Fibroblast of pulmonary artery (primary cell): ENCODE data around the gene CPZ.
A peak's percentile ranks its signal among the peaks of the same experiment; 100 is the strongest.

ENCODE experiments used
- DNase-seq: peaks from one replicate; pipeline ENCODE4 v3.0.0-alpha.2; 2010; ENCODE audit warnings: low read depth
- H3K4me3 ChIP-seq: replicated peaks from 2 replicates; pipeline ENCODE4 v1.5.1; 2011; ENCODE audit warnings: low read depth, mild to moderate bottlenecking, control low read depth, low read length, moderate library complexity
- CTCF ChIP-seq: IDR thresholded peaks from 2 replicates; pipeline ENCODE4 v1.5.1; 2011; ENCODE audit warnings: mild to moderate bottlenecking, control low read depth, low read length, inconsistent platforms; ENCODE audit errors: missing control alignments

The CPZ gene

GRCh38 chr4:8594097-8595038 is 1.8 kb downstream of the CPZ start:
- peak; percentile 80 for DNase-seq
- TF ChIP-seq CTCF: peak; percentile 72
- H3K4me3 ChIP-seq: no peak overlapping the region

DNA sequence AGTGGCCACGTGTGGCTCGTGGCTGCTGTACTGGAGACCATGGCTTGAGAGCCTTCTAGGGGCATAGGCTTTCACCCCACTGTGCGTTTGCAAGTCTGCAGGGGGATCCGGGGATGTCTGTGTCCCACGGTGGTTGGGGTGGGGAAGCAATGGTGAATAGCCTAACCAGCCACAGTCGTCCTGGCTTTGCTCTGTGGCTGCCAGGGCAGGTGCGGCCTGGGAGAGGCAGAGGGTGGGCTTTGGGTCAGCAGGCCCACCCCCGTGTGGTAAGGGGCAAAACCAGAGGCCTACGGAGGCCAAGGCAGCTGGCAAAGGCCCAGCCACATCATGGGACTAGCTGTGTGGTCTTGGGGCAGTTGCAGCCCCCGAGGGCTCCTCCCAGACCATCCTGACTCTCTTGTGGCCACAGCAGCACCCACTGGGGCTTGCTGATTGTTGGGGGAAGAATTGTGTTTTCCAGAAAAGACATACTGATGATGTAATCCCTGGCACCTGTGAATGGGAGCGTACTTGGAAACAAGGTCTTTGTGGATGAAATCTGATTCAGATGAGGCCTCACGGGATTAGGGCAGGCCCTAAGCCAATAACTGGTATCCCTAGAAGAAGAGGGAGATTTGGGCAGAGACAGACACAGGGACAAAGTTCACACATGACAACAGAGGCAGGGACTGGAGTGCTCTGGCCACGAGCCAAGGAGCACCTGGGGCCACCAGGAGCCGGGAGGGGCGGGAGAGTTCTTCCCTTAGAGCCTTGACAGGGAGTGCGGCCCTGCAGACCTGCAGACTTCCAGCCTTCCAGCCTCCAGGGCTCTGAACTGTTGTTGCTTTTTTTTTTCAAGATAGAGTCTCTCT is 2.9 kb downstream of the CPZ start:
- no peak for TF ChIP-seq CTCF

GRCh38 chr4:8596891-8597290 is 4.3 kb downstream of the CPZ start:
- no peak for TF ChIP-seq CTCF
- H3K4me3 ChIP-seq: no peak overlapping the region
- DNase-seq: no peak

More for the DNA sequence above, 2.9 kb downstream of the CPZ start:
- H3K4me3 ChIP-seq: no peak overlapping the region
- DNase-seq: no peak

- DNase-seq: no peak
- no peak overlapping the region for H3K4me3 ChIP-seq
- no peak for TF ChIP-seq CTCF
Observed at GRCh38 chr4:8597319-8597718, 4.8 kb downstream of the CPZ start.

DNA sequence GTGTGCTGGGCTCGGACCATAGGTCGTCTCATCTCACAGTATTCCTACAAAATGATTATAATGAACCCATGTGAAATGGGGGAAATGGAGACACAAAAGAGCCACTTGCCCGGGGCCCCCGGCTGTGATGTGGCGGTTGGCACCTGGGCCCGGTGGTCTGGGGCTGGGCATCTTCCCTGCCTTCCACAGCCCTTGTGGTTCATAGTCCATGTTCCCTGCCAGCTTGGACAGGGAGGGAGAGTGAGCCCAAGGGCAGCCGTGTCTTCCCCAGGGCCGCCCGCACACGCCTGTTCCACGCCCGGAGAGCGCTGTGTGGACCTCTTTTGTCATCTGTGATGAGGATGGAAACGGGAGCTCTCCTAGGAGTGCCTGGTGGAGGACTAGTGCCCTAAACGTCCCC is 5.2 kb downstream of the CPZ start:
- H3K4me3 ChIP-seq: no peak overlapping the region
- DNase-seq: no peak
- TF ChIP-seq CTCF: no peak

GRCh38 chr4:8598391-8599090 is 6.0 kb downstream of the CPZ start:
- TF ChIP-seq CTCF: no peak
- DNase-seq: no peak
- H3K4me3 ChIP-seq: no peak overlapping the region
